Panc1 (cell line): ENCODE results near the gene PRR15.
"Not testable (repeated sequence)": the region's sequence is repeated elsewhere in the genome, so short reads cannot be mapped to it uniquely, and the experiment has no call there.

Experiments used
- POLR2AphosphoS5 ChIP-seq: IDR thresholded peaks from 2 replicates; pipeline ENCODE4 v1.6.1; 2012; ENCODE audit warnings: mild to moderate bottlenecking, low read depth, low read length, moderate library complexity
- TF ChIP-seq, protein P1 (sequence below): fragments of 450-650 bp; IDR thresholded peaks from 2 replicates; pipeline ENCODE4 v1.5.1; 2017; ENCODE audit warnings: mild to moderate bottlenecking
- TF ChIP-seq, protein P2 (sequence below), 2 experiments: IDR thresholded peaks; 2 replicates each; pipeline ENCODE4 v1.6.1; 2011 to 2012; ENCODE audit warnings: low read depth in 2 of 2, control low read depth in 1 of 2, low read length in 1 of 2, mild to moderate bottlenecking in 1 of 2, moderate library complexity in 1 of 2; ENCODE audit not compliant: insufficient read depth in 1 of 2

DNA sequence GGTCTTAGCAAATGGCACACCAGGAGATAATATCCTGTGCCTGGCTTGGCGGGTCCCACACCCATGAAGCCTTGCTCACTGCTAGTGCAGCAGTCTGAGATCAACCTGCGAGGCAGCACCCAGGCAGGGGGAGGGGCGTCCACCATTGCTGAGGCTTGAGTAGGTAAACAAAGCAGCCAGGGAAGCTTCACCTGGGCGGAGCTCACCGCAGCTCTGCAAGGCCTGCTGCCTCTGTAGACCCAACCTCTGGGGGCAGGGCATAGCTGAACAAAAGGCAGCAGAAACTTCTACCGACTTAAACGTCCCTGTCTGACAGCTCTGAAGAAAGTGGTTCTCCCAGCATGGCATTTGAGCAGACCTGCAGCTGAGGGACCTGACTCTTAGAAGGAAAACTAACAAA, 35.1 kb upstream of the PRR15 start:
- TF ChIP-seq, protein P1, sequence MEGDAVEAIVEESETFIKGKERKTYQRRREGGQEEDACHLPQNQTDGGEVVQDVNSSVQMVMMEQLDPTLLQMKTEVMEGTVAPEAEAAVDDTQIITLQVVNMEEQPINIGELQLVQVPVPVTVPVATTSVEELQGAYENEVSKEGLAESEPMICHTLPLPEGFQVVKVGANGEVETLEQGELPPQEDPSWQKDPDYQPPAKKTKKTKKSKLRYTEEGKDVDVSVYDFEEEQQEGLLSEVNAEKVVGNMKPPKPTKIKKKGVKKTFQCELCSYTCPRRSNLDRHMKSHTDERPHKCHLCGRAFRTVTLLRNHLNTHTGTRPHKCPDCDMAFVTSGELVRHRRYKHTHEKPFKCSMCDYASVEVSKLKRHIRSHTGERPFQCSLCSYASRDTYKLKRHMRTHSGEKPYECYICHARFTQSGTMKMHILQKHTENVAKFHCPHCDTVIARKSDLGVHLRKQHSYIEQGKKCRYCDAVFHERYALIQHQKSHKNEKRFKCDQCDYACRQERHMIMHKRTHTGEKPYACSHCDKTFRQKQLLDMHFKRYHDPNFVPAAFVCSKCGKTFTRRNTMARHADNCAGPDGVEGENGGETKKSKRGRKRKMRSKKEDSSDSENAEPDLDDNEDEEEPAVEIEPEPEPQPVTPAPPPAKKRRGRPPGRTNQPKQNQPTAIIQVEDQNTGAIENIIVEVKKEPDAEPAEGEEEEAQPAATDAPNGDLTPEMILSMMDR, result not testable (repeated sequence)
- not testable (repeated sequence) for TF ChIP-seq POLR2AphosphoS5
- TF ChIP-seq, protein P2, sequence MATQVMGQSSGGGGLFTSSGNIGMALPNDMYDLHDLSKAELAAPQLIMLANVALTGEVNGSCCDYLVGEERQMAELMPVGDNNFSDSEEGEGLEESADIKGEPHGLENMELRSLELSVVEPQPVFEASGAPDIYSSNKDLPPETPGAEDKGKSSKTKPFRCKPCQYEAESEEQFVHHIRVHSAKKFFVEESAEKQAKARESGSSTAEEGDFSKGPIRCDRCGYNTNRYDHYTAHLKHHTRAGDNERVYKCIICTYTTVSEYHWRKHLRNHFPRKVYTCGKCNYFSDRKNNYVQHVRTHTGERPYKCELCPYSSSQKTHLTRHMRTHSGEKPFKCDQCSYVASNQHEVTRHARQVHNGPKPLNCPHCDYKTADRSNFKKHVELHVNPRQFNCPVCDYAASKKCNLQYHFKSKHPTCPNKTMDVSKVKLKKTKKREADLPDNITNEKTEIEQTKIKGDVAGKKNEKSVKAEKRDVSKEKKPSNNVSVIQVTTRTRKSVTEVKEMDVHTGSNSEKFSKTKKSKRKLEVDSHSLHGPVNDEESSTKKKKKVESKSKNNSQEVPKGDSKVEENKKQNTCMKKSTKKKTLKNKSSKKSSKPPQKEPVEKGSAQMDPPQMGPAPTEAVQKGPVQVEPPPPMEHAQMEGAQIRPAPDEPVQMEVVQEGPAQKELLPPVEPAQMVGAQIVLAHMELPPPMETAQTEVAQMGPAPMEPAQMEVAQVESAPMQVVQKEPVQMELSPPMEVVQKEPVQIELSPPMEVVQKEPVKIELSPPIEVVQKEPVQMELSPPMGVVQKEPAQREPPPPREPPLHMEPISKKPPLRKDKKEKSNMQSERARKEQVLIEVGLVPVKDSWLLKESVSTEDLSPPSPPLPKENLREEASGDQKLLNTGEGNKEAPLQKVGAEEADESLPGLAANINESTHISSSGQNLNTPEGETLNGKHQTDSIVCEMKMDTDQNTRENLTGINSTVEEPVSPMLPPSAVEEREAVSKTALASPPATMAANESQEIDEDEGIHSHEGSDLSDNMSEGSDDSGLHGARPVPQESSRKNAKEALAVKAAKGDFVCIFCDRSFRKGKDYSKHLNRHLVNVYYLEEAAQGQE (IDR thresholded peaks at IDR 0.05; ENCODE audit: insufficient read depth in 1 of 2, low read depth in 2 of 2, low read length in 1 of 2), result not testable (repeated sequence)
